DND-41 (cell line): ENCODE results near the gene TMSB10.

Experiments
- ATAC-seq: fragments of 200-7000 bp; cut with Tn5 transposase; 3 replicates; pipeline ENCODE4 v1.9.1; 2021; ENCODE audit warnings: low read depth; ENCODE audit not compliant: insufficient read depth
- DNase-seq: peaks from one replicate; pipeline ENCODE4 v3.0.0-alpha.2; 2020
- H2AFZ ChIP-seq: 2 replicates; pipeline ENCODE4 v1.6.0; 2012; ENCODE audit warnings: low read depth, low read length
- H3K27ac ChIP-seq: 2 replicates; pipeline ENCODE4 v1.5.1; 2012; ENCODE audit warnings: low read length, inconsistent platforms
- H3K27me3 ChIP-seq: fragments of 200-600 bp; sonication (generic); 2 replicates; pipeline ENCODE4 v1.6.0; 2012; ENCODE audit warnings: low read length, mild to moderate bottlenecking, inconsistent platforms; ENCODE audit not compliant: insufficient read depth, poor library complexity
- H3K36me3 ChIP-seq: 2 replicates; pipeline ENCODE4 v1.5.1; 2012; ENCODE audit warnings: low read length, inconsistent platforms; ENCODE audit not compliant: insufficient read depth
- H3K4me1 ChIP-seq: 2 replicates; pipeline ENCODE4 v1.5.1; 2012; ENCODE audit warnings: mild to moderate bottlenecking, low read length; ENCODE audit not compliant: insufficient read depth
- H3K4me2 ChIP-seq: 2 replicates; pipeline ENCODE4 v1.6.0; 2012; ENCODE audit warnings: mild to moderate bottlenecking, moderate library complexity, low read length, inconsistent platforms; ENCODE audit not compliant: insufficient read depth
- H3K4me3 ChIP-seq, 2 experiments: fragments of 200-600 bp in 1 of 2; shearing (Covaris generic) in 1 of 2; 2 replicates each; pipeline ENCODE4 v1.5.1; 2012 to 2016; ENCODE audit warnings: inconsistent platforms in 2 of 2, low read length in 2 of 2, mild to moderate bottlenecking in 2 of 2, low read depth in 1 of 2, moderate library complexity in 1 of 2
- H3K79me2 ChIP-seq: 2 replicates; pipeline ENCODE4 v1.6.0; 2012; ENCODE audit warnings: low read length, inconsistent platforms; ENCODE audit not compliant: insufficient read depth
- H3K9ac ChIP-seq: 2 replicates; pipeline ENCODE4 v1.6.0; 2012; ENCODE audit warnings: low read depth, mild to moderate bottlenecking, inconsistent platforms, low read length, moderate library complexity
- H3K9me3 ChIP-seq: 2 replicates; pipeline ENCODE4 v1.5.1; 2012; ENCODE audit warnings: low read length, moderate library complexity, mild to moderate bottlenecking, inconsistent platforms; ENCODE audit not compliant: insufficient read depth, severe bottlenecking
- H4K20me1 ChIP-seq: 2 replicates; pipeline ENCODE4 v1.6.0; 2012; ENCODE audit warnings: low read length; ENCODE audit not compliant: insufficient read depth
- CTCF ChIP-seq: IDR thresholded peaks from 2 replicates; pipeline ENCODE4 v1.5.1; 2012; ENCODE audit warnings: borderline replicate concordance, low read length, moderate library complexity, mild to moderate bottlenecking; ENCODE audit not compliant: poor library complexity, severe bottlenecking; ENCODE audit errors: extremely low read depth
- EZH2 ChIP-seq: IDR thresholded peaks from 3 replicates; pipeline ENCODE4 v1.6.1; 2012; ENCODE audit warnings: borderline replicate concordance, low read depth, mild to moderate bottlenecking, moderate library complexity, low read length, inconsistent platforms; ENCODE audit not compliant: severe bottlenecking

TMSB10 gene

GRCh38 chr2:84940088-84940470, 34.6 kb downstream of the TMSB10 start:
- Histone ChIP-seq H3K36me3 (no peaks in the 10 kb centered on the region), H3K4me3 (no peak overlapping the region), H3K4me1 (no peaks in the 10 kb centered on the region), H3K9ac (no peak overlapping the region), H3K4me2 (no peak overlapping the region), H3K27me3 (no peaks in the 10 kb centered on the region), H3K9me3 (no peaks in the 10 kb centered on the region), H4K20me1 (no peaks in the 10 kb centered on the region), H3K79me2 (no peaks in the 10 kb centered on the region), H3K27ac (no peak overlapping the region), H2AFZ (peak overlapping the region; percentile 53)
- DNase-seq = no peak
- no peak for ATAC-seq
- TF ChIP-seq EZH2 (no peak), CTCF (no peak)

GRCh38 chr2:84940831-84941412, 35.5 kb downstream of the TMSB10 start:
- no peaks in the 10 kb centered on the region for H3K79me2 ChIP-seq
- no peaks in the 10 kb centered on the region for H3K4me1 ChIP-seq
- no peak overlapping the region for H3K4me3 ChIP-seq
- no peaks in the 10 kb centered on the region for H3K27me3 ChIP-seq
- H2AFZ ChIP-seq = no peak overlapping the region
- H3K4me2 ChIP-seq = no peak overlapping the region
- ATAC-seq (no peak), DNase-seq (no peak)
- no peak overlapping the region for H3K27ac ChIP-seq
- H3K9ac ChIP-seq = no peak overlapping the region
- no peaks in the 10 kb centered on the region for H3K36me3 ChIP-seq
- no peaks in the 10 kb centered on the region for H3K9me3 ChIP-seq
- TF ChIP-seq CTCF (no peak), EZH2 (no peak)
- H4K20me1 ChIP-seq = no peaks in the 10 kb centered on the region

GRCh38 chr2:84942166-84942565, 36.7 kb downstream of the TMSB10 start:
- no peak overlapping the region for H3K4me3 ChIP-seq
- no peak overlapping the region for H3K4me2 ChIP-seq
- DNase-seq (no peak), ATAC-seq (no peak)
- no peaks in the 10 kb centered on the region for H3K4me1 ChIP-seq
- no peaks in the 10 kb centered on the region for H3K9me3 ChIP-seq
- no peak overlapping the region for H2AFZ ChIP-seq
- H3K27ac ChIP-seq = no peak overlapping the region
- H4K20me1 ChIP-seq = no peaks in the 10 kb centered on the region
- no peaks in the 10 kb centered on the region for H3K79me2 ChIP-seq
- no peak overlapping the region for H3K9ac ChIP-seq
- no peaks in the 10 kb centered on the region for H3K36me3 ChIP-seq
- no peaks in the 10 kb centered on the region for H3K27me3 ChIP-seq
- TF ChIP-seq CTCF = no peak
- TF ChIP-seq EZH2 = no peak
